Vagina (tissue), 2 donors: Measurements from ENCODE around the gene HOXB4.

Experiments
- POLR2A ChIP-seq, 2 donors: fragments of 450-650 bp; IDR thresholded peaks; one replicate each; pipeline ENCODE4 v1.6.1; 2017; ENCODE audit warnings: antibody characterized with exemption in 2 of 2, mild to moderate bottlenecking in 2 of 2, moderate library complexity in 2 of 2
- POLR2AphosphoS5 ChIP-seq, 2 donors: sonication (generic); formaldehyde crosslinking; IDR thresholded peaks; one replicate each; pipeline ENCODE4 v1.9.0; 2017; ENCODE audit warnings: antibody characterized with exemption in 2 of 2, mild to moderate bottlenecking in 2 of 2, low read depth in 1 of 2; ENCODE audit not compliant: insufficient read depth in 1 of 2
- TF ChIP-seq, protein P1 (sequence below), 3 experiments: fragments of 450-650 bp in 2 of 3; fragments of 200-600 bp in 1 of 3; sonication (generic) in 1 of 3; IDR thresholded peaks; one replicate each; pipeline ENCODE4 v1.5.1; 2017 to 2019; ENCODE audit warnings: antibody characterized with exemption in 3 of 3, mild to moderate bottlenecking in 2 of 3, moderate library complexity in 2 of 3

DNA sequence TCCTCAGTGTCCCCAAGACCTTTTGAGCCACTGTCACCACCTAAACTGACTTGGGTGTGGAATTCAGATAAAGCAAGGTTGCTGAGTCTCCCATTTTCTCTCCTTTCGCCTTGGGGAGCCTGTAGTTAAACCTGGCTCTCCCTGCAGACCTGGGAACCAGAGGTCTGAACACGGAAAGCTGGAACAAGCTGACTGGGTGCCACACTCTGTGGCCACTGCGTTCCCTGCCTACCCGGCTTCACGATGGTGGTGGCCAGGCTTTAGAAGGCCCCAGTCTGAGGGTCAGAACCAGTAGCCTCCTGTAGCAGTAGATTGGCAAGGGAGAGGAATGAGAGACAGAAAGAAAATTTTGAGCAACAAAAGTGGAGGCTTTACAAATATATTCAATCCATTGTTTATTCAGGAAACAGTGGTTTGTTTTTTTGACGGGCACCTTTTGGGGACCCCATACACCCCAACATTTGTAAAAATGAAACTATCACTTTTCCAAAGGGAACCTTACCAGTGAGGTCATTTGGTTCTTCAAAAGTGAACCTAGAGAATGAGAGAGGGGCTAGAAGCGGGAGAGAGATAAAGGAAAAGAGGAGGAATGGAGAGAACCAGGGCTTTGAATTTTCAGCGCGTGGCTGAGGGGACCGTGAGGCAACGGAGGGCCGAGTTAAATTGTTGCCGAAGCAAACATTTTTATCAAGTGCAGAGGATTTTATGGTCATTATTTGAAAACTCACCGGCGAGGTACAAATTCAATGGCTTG is 38.7 kb upstream of the HOXB4 start:
- TF ChIP-seq, protein P1, sequence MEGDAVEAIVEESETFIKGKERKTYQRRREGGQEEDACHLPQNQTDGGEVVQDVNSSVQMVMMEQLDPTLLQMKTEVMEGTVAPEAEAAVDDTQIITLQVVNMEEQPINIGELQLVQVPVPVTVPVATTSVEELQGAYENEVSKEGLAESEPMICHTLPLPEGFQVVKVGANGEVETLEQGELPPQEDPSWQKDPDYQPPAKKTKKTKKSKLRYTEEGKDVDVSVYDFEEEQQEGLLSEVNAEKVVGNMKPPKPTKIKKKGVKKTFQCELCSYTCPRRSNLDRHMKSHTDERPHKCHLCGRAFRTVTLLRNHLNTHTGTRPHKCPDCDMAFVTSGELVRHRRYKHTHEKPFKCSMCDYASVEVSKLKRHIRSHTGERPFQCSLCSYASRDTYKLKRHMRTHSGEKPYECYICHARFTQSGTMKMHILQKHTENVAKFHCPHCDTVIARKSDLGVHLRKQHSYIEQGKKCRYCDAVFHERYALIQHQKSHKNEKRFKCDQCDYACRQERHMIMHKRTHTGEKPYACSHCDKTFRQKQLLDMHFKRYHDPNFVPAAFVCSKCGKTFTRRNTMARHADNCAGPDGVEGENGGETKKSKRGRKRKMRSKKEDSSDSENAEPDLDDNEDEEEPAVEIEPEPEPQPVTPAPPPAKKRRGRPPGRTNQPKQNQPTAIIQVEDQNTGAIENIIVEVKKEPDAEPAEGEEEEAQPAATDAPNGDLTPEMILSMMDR (IDR thresholded peaks at IDR 0.05) = no peak
- TF ChIP-seq POLR2A (IDR thresholded peaks at IDR 0.05) (no peak), POLR2AphosphoS5 (IDR thresholded peaks at IDR 0.05; ENCODE audit: insufficient read depth in 1 of 2, low read depth in 1 of 2) (no peak)
